K562 (cell line): ENCODE data around the gene OR2B2. TPM values are rescaled to one million over a fixed set of nuclear protein-coding genes. Genes with fewer than 3 reads are reported as not detected.
A peak's percentile ranks its signal among the peaks of the same experiment; 100 is the strongest.

Experiments
- HMG20B ChIP-seq: fragments of 250-450 bp; sonication (Bioruptor Pico); IDR thresholded peaks from 2 replicates; pipeline ENCODE4 v1.5.0; 2021; ENCODE audit warnings: mild to moderate bottlenecking
- ILF3 ChIP-seq: fragments of 450-650 bp; IDR thresholded peaks from 2 replicates; pipeline ENCODE4 v1.6.1; 2018; ENCODE audit warnings: antibody characterized with exemption, mild to moderate bottlenecking, moderate library complexity, borderline replicate concordance
- IRF2 ChIP-seq: sonication (generic); formaldehyde crosslinking; IDR thresholded peaks from 2 replicates; pipeline ENCODE4 v1.8.1; 2022; ENCODE audit warnings: mild to moderate bottlenecking, missing genetic modification reagents
- OTX1 ChIP-seq: fragments of 450-650 bp; formaldehyde crosslinking; IDR thresholded peaks from 2 replicates; pipeline ENCODE4 v1.4.0; 2022; ENCODE audit warnings: mild to moderate bottlenecking
- PCBP1 ChIP-seq: fragments of 200-400 bp; formaldehyde crosslinking; IDR thresholded peaks from 2 replicates; pipeline ENCODE4 v1.6.1; 2018; ENCODE audit warnings: mild to moderate bottlenecking, low read depth, low read length; ENCODE audit not compliant: poor library complexity, severe bottlenecking
- PYGO2 ChIP-seq: fragments of 450-650 bp; IDR thresholded peaks from 2 replicates; pipeline ENCODE4 v1.6.1; 2016; ENCODE audit warnings: mild to moderate bottlenecking, missing genetic modification characterization, moderate library complexity, missing compliant biosample characterization
- ZNF24 ChIP-seq: fragments of 450-650 bp; IDR thresholded peaks from 2 replicates; pipeline ENCODE4 v1.6.1; 2016
- polyA plus RNA-seq, 8 experiments: library from polyadenylated mRNA; depleted of rRNA in 4 of 8; stranded (reverse) in 5 of 8; unstranded in 3 of 8; fragments of >200 nt; fragmentation: Nextera tagmentation in 2 of 8; fragmentation: Illumina TruSeq in 1 of 8; extraction: Ambion mirVana in 2 of 8; extraction: Trizol in 1 of 8; gene quantifications; 2 replicates each; pipeline versions ENCODE4 v1.2.1 to v1.2.3, GENCODE V29; 2011 to 2014; ENCODE audit warnings: inconsistent platforms in 1 of 8, missing spikeins in 1 of 8
- total RNA-seq, 7 experiments: library from RNA; depleted of rRNA in 6 of 7; stranded (reverse); fragments of >200 nt in 6 of 7; fragmentation: Illumina TruSeq in 2 of 7; extraction: Trizol in 2 of 7; gene quantifications; 2 replicates each; pipeline versions ENCODE4 v1.2.1 to v1.2.3, GENCODE V29; 2011 to 2021; ENCODE audit warnings: low replicate concordance in 1 of 7
- TF ChIP-seq, protein P1 (sequence below), 2 experiments: fragments of 450-650 bp; IDR thresholded peaks; 2 replicates each; pipeline ENCODE4 v1.6.1; 2016; ENCODE audit warnings: mild to moderate bottlenecking in 2 of 2, borderline replicate concordance in 1 of 2, low read depth in 1 of 2, moderate library complexity in 1 of 2
- TF ChIP-seq, protein P2 (sequence below): fragments of 450-650 bp; IDR thresholded peaks from 2 replicates; pipeline ENCODE4 v1.6.1; 2017; ENCODE audit warnings: antibody characterized with exemption, mild to moderate bottlenecking
- TF ChIP-seq, protein P3 (sequence below): fragments of 450-650 bp; formaldehyde crosslinking; conservative IDR thresholded peaks from 2 replicates; pipeline ENCODE4 v1.4.0; 2022; ENCODE audit warnings: mild to moderate bottlenecking, missing genetic modification characterization
- TF ChIP-seq, protein P4 (sequence below): fragments of 250-450 bp; sonication (Bioruptor Pico); IDR thresholded peaks from 2 replicates; pipeline ENCODE4 v1.4.0; 2020; ENCODE audit warnings: mild to moderate bottlenecking, moderate library complexity

The OR2B2 gene
- total and polyA plus RNA-seq, 9 of the 15 experiments (the other 6 are each of a cell fraction or from before 2014, with no cell fraction given): 0.24 TPM; not detected in 8

DNA sequence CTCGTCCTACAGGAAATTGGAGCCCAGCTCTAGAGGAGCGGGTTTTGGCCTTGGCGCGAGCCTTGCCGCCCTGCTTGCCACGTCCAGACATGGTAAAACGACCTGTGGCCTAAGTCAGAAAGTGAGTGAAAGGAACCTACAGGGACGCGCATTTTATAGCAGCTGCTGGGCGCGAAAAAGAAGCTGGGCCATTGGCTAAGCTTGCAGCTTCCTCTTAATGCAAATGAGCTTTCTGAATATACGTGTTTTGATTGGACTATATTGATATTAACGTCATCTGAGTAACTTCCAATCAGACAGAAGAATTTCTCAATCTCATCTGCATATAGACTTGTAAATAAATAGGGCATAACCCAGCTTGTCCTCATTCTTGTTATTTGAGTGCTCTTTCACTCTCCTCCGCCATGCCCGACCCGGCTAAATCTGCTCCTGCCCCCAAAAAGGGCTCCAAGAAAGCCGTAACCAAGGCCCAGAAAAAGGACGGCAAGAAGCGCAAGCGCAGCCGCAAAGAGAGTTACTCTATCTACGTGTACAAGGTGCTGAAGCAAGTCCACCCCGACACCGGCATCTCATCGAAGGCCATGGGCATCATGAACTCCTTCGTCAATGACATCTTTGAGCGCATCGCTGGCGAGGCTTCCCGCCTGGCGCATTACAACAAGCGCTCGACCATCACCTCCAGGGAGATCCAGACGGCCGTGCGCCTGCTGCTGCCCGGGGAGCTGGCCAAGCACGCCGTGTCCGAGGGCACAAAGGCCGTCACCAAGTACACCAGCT, 18.9 kb downstream of the OR2B2 start (continued):
- TF ChIP-seq PCBP1: peak; percentile 60
- no peak for TF ChIP-seq IRF2
- TF ChIP-seq, protein P1, sequence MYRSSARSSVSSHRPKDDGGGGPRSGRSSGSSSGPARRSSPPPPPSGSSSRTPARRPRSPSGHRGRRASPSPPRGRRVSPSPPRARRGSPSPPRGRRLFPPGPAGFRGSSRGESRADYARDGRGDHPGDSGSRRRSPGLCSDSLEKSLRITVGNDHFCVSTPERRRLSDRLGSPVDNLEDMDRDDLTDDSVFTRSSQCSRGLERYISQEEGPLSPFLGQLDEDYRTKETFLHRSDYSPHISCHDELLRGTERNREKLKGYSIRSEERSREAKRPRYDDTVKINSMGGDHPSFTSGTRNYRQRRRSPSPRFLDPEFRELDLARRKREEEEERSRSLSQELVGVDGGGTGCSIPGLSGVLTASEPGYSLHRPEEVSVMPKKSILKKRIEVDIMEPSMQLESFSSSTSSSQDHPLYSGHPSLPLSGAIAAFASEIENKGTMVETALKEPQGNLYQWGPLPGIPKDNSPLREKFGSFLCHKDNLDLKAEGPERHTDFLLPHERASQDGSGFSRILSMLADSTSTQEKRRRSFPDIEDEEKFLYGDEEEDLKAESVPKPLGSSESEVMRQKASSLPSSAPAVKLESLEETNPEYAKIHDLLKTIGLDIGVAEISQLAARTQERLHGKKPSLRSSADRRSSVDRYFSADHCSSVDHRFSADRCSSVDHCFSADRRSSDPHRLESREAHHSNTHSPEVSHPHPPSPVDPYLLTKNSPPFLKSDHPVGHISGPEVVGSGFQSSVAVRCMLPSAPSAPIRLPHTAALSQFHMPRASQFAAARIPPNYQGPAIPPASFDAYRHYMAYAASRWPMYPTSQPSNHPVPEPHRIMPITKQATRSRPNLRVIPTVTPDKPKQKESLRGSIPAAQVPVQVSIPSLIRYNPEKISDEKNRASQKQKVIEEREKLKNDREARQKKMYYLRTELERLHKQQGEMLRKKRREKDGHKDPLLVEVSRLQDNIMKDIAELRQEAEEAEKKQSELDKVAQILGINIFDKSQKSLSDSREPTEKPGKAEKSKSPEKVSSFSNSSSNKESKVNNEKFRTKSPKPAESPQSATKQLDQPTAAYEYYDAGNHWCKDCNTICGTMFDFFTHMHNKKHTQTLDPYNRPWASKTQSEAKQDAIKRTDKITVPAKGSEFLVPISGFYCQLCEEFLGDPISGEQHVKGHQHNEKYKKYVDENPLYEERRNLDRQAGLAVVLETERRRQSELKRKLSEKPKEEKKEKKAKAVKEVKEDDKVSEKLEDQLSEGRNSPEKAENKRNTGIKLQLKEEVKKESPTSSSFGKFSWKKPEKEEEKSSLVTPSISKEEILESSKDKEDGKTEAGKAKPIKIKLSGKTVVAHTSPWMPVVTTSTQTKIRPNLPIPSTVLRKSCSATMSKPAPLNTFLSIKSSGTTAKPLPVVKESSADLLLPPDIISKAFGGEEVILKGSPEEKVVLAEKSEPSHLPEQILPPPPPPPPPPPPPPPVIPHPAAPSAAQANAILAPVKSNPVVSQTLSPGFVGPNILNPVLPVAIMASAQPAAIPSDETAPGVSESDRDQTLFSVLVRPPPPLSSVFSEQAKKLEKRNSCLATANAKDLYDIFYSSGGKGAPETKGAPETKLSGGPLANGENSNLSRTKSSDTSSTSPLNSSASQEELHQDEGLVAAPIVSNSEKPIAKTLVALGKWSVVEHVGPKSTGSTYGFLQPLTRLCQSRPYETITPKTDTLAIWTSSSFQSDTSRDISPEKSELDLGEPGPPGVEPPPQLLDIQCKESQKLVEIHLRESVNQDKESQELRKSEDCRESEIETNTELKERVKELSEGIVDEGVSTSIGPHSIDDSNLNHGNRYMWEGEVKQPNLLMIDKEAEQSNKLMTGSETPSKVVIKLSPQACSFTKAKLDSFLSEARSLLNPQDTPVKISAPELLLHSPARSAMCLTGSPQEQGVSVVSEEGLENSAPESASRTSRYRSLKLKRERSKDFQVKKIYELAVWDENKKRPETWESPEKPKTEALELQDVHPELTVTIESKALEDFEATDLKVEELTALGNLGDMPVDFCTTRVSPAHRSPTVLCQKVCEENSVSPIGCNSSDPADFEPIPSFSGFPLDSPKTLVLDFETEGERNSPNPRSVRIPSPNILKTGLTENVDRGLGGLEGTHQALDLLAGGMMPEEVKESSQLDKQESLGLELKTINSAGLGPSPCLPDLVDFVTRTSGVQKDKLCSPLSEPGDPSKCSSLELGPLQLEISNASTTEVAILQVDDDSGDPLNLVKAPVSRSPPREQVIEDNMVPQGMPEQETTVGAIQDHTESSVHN (IDR thresholded peaks at IDR 0.05; ENCODE audit: borderline replicate concordance in 1 of 2, low read depth in 1 of 2): no peak
- TF ChIP-seq, protein P2, sequence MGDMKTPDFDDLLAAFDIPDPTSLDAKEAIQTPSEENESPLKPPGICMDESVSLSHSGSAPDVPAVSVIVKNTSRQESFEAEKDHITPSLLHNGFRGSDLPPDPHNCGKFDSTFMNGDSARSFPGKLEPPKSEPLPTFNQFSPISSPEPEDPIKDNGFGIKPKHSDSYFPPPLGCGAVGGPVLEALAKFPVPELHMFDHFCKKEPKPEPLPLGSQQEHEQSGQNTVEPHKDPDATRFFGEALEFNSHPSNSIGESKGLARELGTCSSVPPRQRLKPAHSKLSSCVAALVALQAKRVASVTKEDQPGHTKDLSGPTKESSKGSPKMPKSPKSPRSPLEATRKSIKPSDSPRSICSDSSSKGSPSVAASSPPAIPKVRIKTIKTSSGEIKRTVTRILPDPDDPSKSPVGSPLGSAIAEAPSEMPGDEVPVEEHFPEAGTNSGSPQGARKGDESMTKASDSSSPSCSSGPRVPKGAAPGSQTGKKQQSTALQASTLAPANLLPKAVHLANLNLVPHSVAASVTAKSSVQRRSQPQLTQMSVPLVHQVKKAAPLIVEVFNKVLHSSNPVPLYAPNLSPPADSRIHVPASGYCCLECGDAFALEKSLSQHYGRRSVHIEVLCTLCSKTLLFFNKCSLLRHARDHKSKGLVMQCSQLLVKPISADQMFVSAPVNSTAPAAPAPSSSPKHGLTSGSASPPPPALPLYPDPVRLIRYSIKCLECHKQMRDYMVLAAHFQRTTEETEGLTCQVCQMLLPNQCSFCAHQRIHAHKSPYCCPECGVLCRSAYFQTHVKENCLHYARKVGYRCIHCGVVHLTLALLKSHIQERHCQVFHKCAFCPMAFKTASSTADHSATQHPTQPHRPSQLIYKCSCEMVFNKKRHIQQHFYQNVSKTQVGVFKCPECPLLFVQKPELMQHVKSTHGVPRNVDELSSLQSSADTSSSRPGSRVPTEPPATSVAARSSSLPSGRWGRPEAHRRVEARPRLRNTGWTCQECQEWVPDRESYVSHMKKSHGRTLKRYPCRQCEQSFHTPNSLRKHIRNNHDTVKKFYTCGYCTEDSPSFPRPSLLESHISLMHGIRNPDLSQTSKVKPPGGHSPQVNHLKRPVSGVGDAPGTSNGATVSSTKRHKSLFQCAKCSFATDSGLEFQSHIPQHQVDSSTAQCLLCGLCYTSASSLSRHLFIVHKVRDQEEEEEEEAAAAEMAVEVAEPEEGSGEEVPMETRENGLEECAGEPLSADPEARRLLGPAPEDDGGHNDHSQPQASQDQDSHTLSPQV: peak; percentile 64
- peak; percentile 82; the same call in 1 of the 2 replicates for TF ChIP-seq OTX1 (CRISPR knock-in tag)
- TF ChIP-seq, protein P3, sequence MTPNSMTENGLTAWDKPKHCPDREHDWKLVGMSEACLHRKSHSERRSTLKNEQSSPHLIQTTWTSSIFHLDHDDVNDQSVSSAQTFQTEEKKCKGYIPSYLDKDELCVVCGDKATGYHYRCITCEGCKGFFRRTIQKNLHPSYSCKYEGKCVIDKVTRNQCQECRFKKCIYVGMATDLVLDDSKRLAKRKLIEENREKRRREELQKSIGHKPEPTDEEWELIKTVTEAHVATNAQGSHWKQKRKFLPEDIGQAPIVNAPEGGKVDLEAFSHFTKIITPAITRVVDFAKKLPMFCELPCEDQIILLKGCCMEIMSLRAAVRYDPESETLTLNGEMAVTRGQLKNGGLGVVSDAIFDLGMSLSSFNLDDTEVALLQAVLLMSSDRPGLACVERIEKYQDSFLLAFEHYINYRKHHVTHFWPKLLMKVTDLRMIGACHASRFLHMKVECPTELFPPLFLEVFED (CRISPR knock-in tag): peak; percentile 91
- TF ChIP-seq, protein P4, sequence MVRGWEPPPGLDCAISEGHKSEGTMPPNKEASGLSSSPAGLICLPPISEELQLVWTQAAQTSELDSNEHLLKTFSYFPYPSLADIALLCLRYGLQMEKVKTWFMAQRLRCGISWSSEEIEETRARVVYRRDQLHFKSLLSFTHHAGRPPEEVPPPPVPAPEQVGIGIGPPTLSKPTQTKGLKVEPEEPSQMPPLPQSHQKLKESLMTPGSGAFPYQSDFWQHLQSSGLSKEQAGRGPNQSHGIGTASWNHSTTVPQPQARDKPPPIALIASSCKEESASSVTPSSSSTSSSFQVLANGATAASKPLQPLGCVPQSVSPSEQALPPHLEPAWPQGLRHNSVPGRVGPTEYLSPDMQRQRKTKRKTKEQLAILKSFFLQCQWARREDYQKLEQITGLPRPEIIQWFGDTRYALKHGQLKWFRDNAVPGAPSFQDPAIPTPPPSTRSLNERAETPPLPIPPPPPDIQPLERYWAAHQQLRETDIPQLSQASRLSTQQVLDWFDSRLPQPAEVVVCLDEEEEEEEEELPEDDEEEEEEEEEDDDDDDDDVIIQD (CRISPR knock-in tag): no peak
- 0 out of 2 replicates have a peak, but pooled peaks have one; percentile 11 for TF ChIP-seq ZNF24
- TF ChIP-seq PYGO2: no peak
- TF ChIP-seq ILF3: peak; percentile 75; the same call in 1 of the 2 replicates
- TF ChIP-seq HMG20B: no peak
